ENCODE results near the gene USP10.

Gene USP10

GRCh38 chr16:84758627-84759026 lies 58.8 kb downstream of the USP10 start (continued):
- TF ChIP-seq ZNF26 (tag by site-specific recombination; IDR thresholded peaks at IDR 0.05) (no peak), ZNF777 (tag by site-specific recombination; IDR thresholded peaks at IDR 0.05; ENCODE audit: borderline replicate concordance) (no peak), ZNF248 (tag by site-specific recombination; IDR thresholded peaks at IDR 0.05) (no peak), PRDM6 (tag by site-specific recombination; IDR thresholded peaks at IDR 0.05) (no peak), ZFHX2 (tag by site-specific recombination; conservative IDR thresholded peaks at IDR 0.05) (no peak), SP2 (tag by site-specific recombination; IDR thresholded peaks at IDR 0.05) (no peak), ZNF626 (tag by site-specific recombination; IDR thresholded peaks at IDR 0.05) (no peak), ZBTB48 (tag by site-specific recombination; IDR thresholded peaks at IDR 0.05) (no peak), ZBTB44 (tag by site-specific recombination; IDR thresholded peaks at IDR 0.05) (no peak)
- TF ChIP-seq, protein P1, sequence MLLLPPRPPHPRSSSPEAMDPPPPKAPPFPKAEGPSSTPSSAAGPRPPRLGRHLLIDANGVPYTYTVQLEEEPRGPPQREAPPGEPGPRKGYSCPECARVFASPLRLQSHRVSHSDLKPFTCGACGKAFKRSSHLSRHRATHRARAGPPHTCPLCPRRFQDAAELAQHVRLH (tag by site-specific recombination; IDR thresholded peaks at IDR 0.05): no peak
- TF ChIP-seq, protein P2, sequence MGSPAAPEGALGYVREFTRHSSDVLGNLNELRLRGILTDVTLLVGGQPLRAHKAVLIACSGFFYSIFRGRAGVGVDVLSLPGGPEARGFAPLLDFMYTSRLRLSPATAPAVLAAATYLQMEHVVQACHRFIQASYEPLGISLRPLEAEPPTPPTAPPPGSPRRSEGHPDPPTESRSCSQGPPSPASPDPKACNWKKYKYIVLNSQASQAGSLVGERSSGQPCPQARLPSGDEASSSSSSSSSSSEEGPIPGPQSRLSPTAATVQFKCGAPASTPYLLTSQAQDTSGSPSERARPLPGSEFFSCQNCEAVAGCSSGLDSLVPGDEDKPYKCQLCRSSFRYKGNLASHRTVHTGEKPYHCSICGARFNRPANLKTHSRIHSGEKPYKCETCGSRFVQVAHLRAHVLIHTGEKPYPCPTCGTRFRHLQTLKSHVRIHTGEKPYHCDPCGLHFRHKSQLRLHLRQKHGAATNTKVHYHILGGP (tag by site-specific recombination; IDR thresholded peaks at IDR 0.05): no peak

- Histone ChIP-seq H3K27ac (ENCODE audit: extremely low read depth, low read depth, low read length) (no peak overlapping the region), H3K36me3 (ENCODE audit: control insufficient read depth in 2 of 2, insufficient read depth in 1 of 2, low read length in 2 of 2) (peaks cover 0 to 62% of the 10 kb centered on the region in 2 experiments; a peak in 2 of 3 replicates), H3K4me1 (ENCODE audit: control insufficient read depth, insufficient read depth, low read length) (0 out of 2 replicates have a peak, but pooled peaks cover 4% of the 10 kb centered on the region), H3K4me3 (ENCODE audit: low read depth, low read length) (no peak overlapping the region), H3K9me3 (ENCODE audit: control insufficient read depth, insufficient read depth, low read depth, low read length) (no peaks in the 10 kb centered on the region)
- CTCF ChIA-PET: interaction anchor here (0.8 to 3.9 kb wide), 7 partner anchors 12 to 248 kb away, joined by 3 to 28 read pairs (median 4); no protein-coding TSS in a partner anchor
- POLR2A ChIA-PET: no interaction called here
- TF ChIP-seq HOXC10 (CRISPR knock-in tag; IDR thresholded peaks at IDR 0.05) (no peak), ZNF114 (tag by site-specific recombination; IDR thresholded peaks at IDR 0.05) (no peak), ZNF24 (tag by site-specific recombination; IDR thresholded peaks at IDR 0.05) (no peak), ZNF776 (tag by site-specific recombination; IDR thresholded peaks at IDR 0.05; ENCODE audit: borderline replicate concordance) (no peak), ZFP37 (tag by site-specific recombination; IDR thresholded peaks at IDR 0.05) (no peak), EGR2 (tag by site-specific recombination; IDR thresholded peaks at IDR 0.05; ENCODE audit: low read depth) (no peak), ZNF560 (tag by site-specific recombination; IDR thresholded peaks at IDR 0.05; ENCODE audit: borderline replicate concordance) (no peak), ZNF747 (tag by site-specific recombination; IDR thresholded peaks at IDR 0.05) (no peak), ZNF133 (tag by site-specific recombination; IDR thresholded peaks at IDR 0.05) (no peak), ZNF175 (tag by site-specific recombination; IDR thresholded peaks at IDR 0.05) (no peak), ZNF501 (tag by site-specific recombination; IDR thresholded peaks at IDR 0.05) (no peak), KLF16 (tag by site-specific recombination; IDR thresholded peaks at IDR 0.05) (no peak), ZSCAN16 (tag by site-specific recombination; IDR thresholded peaks at IDR 0.05) (no peak), ZNF19 (tag by site-specific recombination; IDR thresholded peaks at IDR 0.05; ENCODE audit: low read depth) (no peak), KLF1 (tag by site-specific recombination; IDR thresholded peaks at IDR 0.05) (no peak), ZNF510 (tag by site-specific recombination; IDR thresholded peaks at IDR 0.05; ENCODE audit: insufficient replicate concordance) (no peak), FEZF1 (tag by site-specific recombination; IDR thresholded peaks at IDR 0.05) (no peak)
Measured at GRCh38 chr16:84759061-84759460, 59.3 kb downstream of the USP10 start.

Data from HEK293 (cell line).